GM23248 (cell line): ENCODE data around the gene TOMM22. TPM values are rescaled to one million over a fixed set of nuclear protein-coding genes. Genes with fewer than 3 reads are reported as not detected.

Experiments used
- DNase-seq: peaks from one replicate; pipeline ENCODE4 v3.0.0-alpha.2; 2015
- H2AFZ ChIP-seq: fragments of 200-600 bp; sonication (generic); 2 replicates; pipeline ENCODE4 v1.6.1; 2016; ENCODE audit warnings: antibody characterized with exemption
- H3F3A ChIP-seq: fragments of 200-600 bp; sonication (generic); 2 replicates; pipeline ENCODE4 v1.6.1; 2016; ENCODE audit warnings: mild to moderate bottlenecking, antibody characterized with exemption, mixed run types; ENCODE audit not compliant: insufficient read depth
- H3K27ac ChIP-seq: fragments of 200-600 bp; sonication (generic); 2 replicates; pipeline ENCODE4 v1.5.1; 2016; ENCODE audit warnings: mild to moderate bottlenecking
- H3K27me3 ChIP-seq: fragments of 200-600 bp; sonication (generic); replicated peaks from 2 replicates; pipeline ENCODE4 v1.6.1; 2016; ENCODE audit warnings: mild to moderate bottlenecking; ENCODE audit not compliant: insufficient read depth
- H3K36me3 ChIP-seq: fragments of 200-600 bp; sonication (generic); 2 replicates; pipeline ENCODE4 v1.6.1; 2016; ENCODE audit warnings: low read depth, mild to moderate bottlenecking
- H3K4me1 ChIP-seq: fragments of 200-600 bp; sonication (generic); 2 replicates; pipeline ENCODE4 v1.6.1; 2016; ENCODE audit warnings: mild to moderate bottlenecking; ENCODE audit not compliant: insufficient read depth
- H3K4me2 ChIP-seq: fragments of 200-600 bp; sonication (generic); one replicate; pipeline ENCODE4 v1.6.1; 2016; ENCODE audit warnings: mild to moderate bottlenecking; ENCODE audit not compliant: unreplicated experiment
- H3K4me3 ChIP-seq: fragments of 200-600 bp; sonication (generic); 2 replicates; pipeline ENCODE4 v1.5.1; 2016; ENCODE audit warnings: mild to moderate bottlenecking
- H3K79me2 ChIP-seq: fragments of 200-600 bp; sonication (generic); 2 replicates; pipeline ENCODE4 v1.6.1; 2016; ENCODE audit warnings: mild to moderate bottlenecking; ENCODE audit not compliant: insufficient read depth
- H3K9ac ChIP-seq: fragments of 200-600 bp; sonication (generic); 2 replicates; pipeline ENCODE4 v1.6.1; 2016; ENCODE audit warnings: mild to moderate bottlenecking
- H3K9me2 ChIP-seq: fragments of 200-600 bp; sonication (generic); 2 replicates; pipeline ENCODE4 v1.6.1; 2016; ENCODE audit warnings: mixed run types, mild to moderate bottlenecking, moderate library complexity; ENCODE audit not compliant: insufficient read depth
- H3K9me3 ChIP-seq: fragments of 200-600 bp; sonication (generic); one replicate; pipeline ENCODE4 v1.6.1; 2017; ENCODE audit warnings: low read depth
- H4K20me1 ChIP-seq: fragments of 200-600 bp; sonication (generic); 2 replicates; pipeline ENCODE4 v1.6.0; 2016; ENCODE audit not compliant: insufficient read depth
- EZH2 ChIP-seq: fragments of 200-600 bp; sonication (generic); IDR thresholded peaks from 2 replicates; pipeline ENCODE4 v1.6.1; 2018; ENCODE audit warnings: antibody characterized with exemption, mild to moderate bottlenecking; ENCODE audit not compliant: insufficient read depth, poor library complexity, severe bottlenecking
- EZH2phosphoT487 ChIP-seq: fragments of 200-600 bp; sonication (generic); IDR thresholded peaks from 2 replicates; pipeline ENCODE4 v1.6.1; 2018; ENCODE audit warnings: antibody characterized with exemption, moderate library complexity, mild to moderate bottlenecking, low read depth; ENCODE audit not compliant: insufficient read depth
- WGBS, 2 experiments: methylation state at CpG; one replicate each; pipeline ENCODE4 v1.1.6; 2015 to 2017; ENCODE audit warnings: low lambda C conversion rate in 2 of 2, low coverage in 1 of 2; ENCODE audit errors: missing lambda C conversion rate in 2 of 2; 5-methylcytosine and 5-hydroxymethylcytosine counted together
- in situ Hi-C: fragments of 300-500 bp; cut with MboI; formaldehyde crosslinking; loops from 2 replicates; pipeline ENCODE4 v1.15.0; 2020
- polyA plus RNA-seq: library from polyadenylated mRNA; unstranded; fragments of >200 nt; fragmentation: Nextera tagmentation; extraction: Ambion mirVana; gene quantifications from 2 replicates; pipeline ENCODE4 v1.2.1, GENCODE V29; 2016
- total RNA-seq: library from RNA; depleted of rRNA; stranded (reverse); fragments of >200 nt; shearing (Covaris generic); gene quantifications from 2 replicates; pipeline ENCODE4 v1.2.3, GENCODE V29; 2014

Gene TOMM22
- total and polyA plus RNA-seq, 2 experiments from 2014 or later: 48.9 to 92.0 TPM

DNA sequence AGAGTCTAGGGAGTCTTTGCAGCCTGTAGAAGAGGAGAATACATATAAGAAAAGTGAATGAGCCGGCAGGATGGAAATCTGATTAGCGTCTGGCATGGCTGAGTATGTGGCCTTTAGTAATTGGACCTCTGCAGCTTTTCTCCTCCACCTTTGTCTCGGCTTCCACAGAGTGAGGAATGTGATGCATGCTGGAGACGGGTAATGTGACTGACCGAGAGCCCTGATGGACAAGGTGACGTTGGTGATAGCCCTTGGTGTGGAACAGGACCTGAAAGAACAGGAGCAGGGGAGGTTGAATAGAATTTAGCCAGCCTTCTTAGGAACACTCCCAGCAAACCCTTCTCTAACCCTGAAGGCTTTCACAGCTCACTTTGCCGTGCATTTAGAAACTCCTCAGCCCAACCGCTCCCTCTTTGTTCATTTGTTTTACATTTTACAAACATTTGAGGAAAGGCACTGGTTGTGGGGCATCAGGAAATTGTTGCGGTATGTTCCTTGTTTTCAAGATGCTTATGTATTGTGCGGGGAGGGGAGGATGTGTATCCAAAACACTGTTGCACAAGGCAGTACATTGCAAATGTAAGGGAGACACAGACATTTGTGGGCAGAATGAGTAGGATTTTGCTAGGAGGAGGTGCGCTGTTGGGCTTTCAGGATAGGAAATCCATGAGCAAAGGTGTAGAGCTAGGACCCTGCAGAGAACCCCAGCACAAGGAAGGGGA is 30.9 kb downstream of the TOMM22 start:
- Histone ChIP-seq H3K36me3 (no peaks in the 10 kb centered on the region), H2AFZ (no peak overlapping the region), H3K9me3 (no peaks in the 10 kb centered on the region), H3K9ac (no peak overlapping the region), H3K4me2 (no peak overlapping the region), H3K27me3 (no peaks in the 10 kb centered on the region), H3K4me1 (peaks cover 6% of the 10 kb centered on the region), H3F3A (peaks cover 12% of the 10 kb centered on the region), H3K9me2 (no peaks in the 10 kb centered on the region), H3K27ac (no peak overlapping the region), H4K20me1 (peaks cover 16% of the 10 kb centered on the region; the same call in 1 of the 2 replicates), H3K4me3 (no peak overlapping the region), H3K79me2 (peaks cover 98% of the 10 kb centered on the region)
- in situ Hi-C loops: no loop called here
- TF ChIP-seq EZH2phosphoT487 (no peak), EZH2 (no peak)
- DNase-seq: no peak
- WGBS, 2 experiments: 84 to 88% methylated on average over 11 of the region's 11 CpGs

DNA sequence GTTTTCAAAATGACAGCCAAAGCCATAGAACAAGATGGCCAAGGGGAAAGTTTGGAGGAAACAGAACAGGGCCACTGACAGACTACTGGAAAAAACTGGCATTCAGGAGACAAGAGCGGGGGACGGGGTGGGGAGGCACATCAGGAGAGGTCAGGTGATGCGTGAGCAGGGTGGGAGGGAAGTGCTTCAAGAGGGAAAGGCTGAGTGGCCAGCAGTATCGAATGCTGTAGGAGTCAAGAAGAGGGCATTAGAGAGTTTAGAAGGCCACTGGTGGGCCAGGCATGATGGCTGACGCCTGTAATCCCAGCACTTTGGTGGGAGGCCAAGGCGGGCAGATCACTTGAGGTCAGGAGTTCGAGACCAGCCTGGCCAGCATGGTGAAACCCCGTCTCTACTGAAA is 32.2 kb downstream of the TOMM22 start:
- Histone ChIP-seq H2AFZ (no peak overlapping the region), H3K9me3 (no peaks in the 10 kb centered on the region), H3K9ac (no peak overlapping the region), H3K4me1 (peaks cover 10% of the 10 kb centered on the region), H4K20me1 (peaks cover 10% of the 10 kb centered on the region; the same call in 1 of the 2 replicates), H3K27ac (no peak overlapping the region), H3F3A (peaks cover 18% of the 10 kb centered on the region), H3K36me3 (no peaks in the 10 kb centered on the region), H3K79me2 (peaks cover 85% of the 10 kb centered on the region), H3K4me2 (no peak overlapping the region), H3K27me3 (no peaks in the 10 kb centered on the region), H3K9me2 (no peaks in the 10 kb centered on the region), H3K4me3 (no peak overlapping the region)
- WGBS, 2 experiments: 86 to 93% methylated on average over 7 to 8 of the region's 8 CpGs
- no peak for DNase-seq
- no peak for TF ChIP-seq EZH2phosphoT487
- TF ChIP-seq EZH2: no peak
- in situ Hi-C loops: no loop called here

DNA sequence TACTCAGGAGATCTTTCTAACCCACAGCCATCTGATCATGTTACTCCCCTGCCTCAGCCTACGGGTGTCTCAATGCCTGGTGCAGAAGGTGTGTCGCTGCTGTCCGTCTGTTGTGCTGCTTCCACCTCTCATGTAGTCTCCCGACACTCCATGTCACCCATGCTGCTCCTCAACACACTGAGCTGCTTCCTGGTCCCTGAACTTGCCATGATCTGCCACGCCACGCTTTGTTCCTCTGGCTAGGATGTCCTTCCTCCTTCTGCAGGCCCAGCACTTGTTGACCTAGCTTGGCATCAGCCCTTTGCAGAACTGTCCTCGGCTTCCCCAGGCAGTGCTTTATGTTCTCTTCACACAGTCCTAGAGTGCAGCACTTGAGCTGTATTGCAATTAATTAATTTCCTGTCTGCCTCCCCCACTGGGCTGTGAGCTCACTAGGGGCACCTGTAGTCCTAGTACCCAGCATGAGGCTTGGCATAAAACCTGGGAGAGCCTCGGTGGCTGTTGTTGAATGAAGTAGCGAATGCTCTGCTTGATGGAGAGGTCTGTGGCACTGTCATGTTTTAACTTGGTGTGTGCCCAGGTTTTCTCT is 33.5 kb downstream of the TOMM22 start:
- Histone ChIP-seq H3K27ac (no peak overlapping the region), H3K9me3 (no peaks in the 10 kb centered on the region), H3K4me2 (no peak overlapping the region), H3K9me2 (no peaks in the 10 kb centered on the region), H4K20me1 (0 out of 2 replicates have a peak, but pooled peaks cover 4% of the 10 kb centered on the region), H2AFZ (no peak overlapping the region), H3K4me3 (no peak overlapping the region), H3K9ac (no peak overlapping the region), H3F3A (peaks cover 24% of the 10 kb centered on the region), H3K4me1 (peaks cover 13% of the 10 kb centered on the region), H3K79me2 (peaks cover 83% of the 10 kb centered on the region), H3K27me3 (no peaks in the 10 kb centered on the region), H3K36me3 (no peaks in the 10 kb centered on the region)
- DNase-seq: no peak
- in situ Hi-C loops: no loop called here
- 96 to 97% methylated on average over 9 of the region's 9 CpGs for WGBS, 2 experiments
- TF ChIP-seq EZH2phosphoT487 (no peak), EZH2 (no peak)

- Histone ChIP-seq H3K9ac (no peak overlapping the region), H3K27ac (no peak overlapping the region), H3F3A (peaks cover 24% of the 10 kb centered on the region), H3K9me3 (no peaks in the 10 kb centered on the region), H3K4me3 (no peak overlapping the region), H3K9me2 (no peaks in the 10 kb centered on the region), H3K4me1 (peaks cover 13% of the 10 kb centered on the region), H3K79me2 (peaks cover 83% of the 10 kb centered on the region), H4K20me1 (0 out of 2 replicates have a peak, but pooled peaks cover 4% of the 10 kb centered on the region), H2AFZ (no peak overlapping the region), H3K36me3 (no peaks in the 10 kb centered on the region), H3K27me3 (no peaks in the 10 kb centered on the region), H3K4me2 (no peak overlapping the region)
- no peak for TF ChIP-seq EZH2phosphoT487
- TF ChIP-seq EZH2: no peak
- WGBS, 2 experiments: 92 to 94% methylated on average over 14 to 15 of the region's 15 CpGs
- DNase-seq: no peak
- in situ Hi-C loops: no loop called here
These were observed 34.1 kb downstream of the TOMM22 start for GRCh38 chr22:38715852-38716251.
